ENCODE data around the gene RALBP1.
"Not testable (repeated sequence)": the region's sequence is repeated elsewhere in the genome, so short reads cannot be mapped to it uniquely, and the experiment has no call there.

RALBP1 gene

DNA sequence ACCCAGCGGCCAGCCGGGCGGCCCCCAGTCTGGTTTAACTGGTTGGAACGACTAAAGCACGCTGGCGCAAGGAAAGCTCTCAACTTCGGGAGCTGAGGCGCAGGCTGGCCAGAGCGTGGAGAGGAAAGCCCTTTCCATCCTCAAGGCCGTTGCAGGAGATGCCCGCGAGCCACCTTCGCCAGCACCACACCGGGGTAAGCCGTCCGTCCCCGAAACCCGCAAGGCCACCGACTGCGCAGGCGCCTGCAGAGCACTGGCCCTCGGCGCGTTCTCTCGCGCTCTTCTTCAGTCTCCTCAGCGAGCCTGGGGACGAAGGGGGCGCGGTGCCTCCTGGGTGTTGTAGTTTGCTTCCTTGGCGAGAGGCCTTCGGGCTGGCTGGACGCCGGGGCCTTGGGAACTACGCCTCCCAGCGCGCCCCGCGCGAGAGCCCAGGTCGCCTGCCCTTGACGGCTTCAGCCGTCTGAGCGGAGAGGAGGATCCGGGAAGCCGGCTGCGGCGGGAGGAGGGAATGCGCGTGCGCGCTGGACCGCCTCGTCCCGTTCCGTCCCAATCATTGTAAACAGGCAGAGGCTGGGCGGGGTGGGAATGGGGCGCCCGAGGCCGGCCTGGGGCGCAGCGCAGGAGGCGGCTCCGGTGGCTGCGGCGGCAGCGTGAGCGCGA lies at the start of gene RALBP1:
Gene RALBP1, plus strand, starts transcription at position 531 of the 660 bp plus-strand sequence. CDS start 37,533 bp downstream, outside the sequence.
- peak; percentile 97 to 98 for DNase-seq

- DNase-seq: no peak
These were observed 48.6 kb upstream of the RALBP1 start for GRCh38 chr18:9426753-9427152.

DNA sequence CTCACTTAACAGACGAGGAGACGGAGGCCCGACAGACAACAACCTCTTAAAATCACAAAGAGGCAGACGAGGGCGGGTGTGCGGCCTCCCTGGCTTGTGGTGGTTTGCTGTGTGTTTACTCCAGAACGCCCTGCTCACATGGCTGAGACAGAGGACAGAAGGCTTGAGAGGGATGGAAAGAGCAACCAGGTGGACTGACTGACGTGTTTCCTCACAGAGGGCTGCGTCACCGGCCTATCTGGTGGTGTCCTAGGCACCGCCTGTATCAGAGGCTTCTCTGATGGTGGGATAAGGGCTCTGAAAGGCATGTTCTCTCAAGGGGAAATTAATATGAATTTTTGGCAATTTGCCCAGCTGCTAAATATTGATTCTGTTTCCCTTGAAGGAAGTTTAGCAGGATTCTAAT lies 47.0 kb upstream of the RALBP1 start:
- no peak for DNase-seq

DNA sequence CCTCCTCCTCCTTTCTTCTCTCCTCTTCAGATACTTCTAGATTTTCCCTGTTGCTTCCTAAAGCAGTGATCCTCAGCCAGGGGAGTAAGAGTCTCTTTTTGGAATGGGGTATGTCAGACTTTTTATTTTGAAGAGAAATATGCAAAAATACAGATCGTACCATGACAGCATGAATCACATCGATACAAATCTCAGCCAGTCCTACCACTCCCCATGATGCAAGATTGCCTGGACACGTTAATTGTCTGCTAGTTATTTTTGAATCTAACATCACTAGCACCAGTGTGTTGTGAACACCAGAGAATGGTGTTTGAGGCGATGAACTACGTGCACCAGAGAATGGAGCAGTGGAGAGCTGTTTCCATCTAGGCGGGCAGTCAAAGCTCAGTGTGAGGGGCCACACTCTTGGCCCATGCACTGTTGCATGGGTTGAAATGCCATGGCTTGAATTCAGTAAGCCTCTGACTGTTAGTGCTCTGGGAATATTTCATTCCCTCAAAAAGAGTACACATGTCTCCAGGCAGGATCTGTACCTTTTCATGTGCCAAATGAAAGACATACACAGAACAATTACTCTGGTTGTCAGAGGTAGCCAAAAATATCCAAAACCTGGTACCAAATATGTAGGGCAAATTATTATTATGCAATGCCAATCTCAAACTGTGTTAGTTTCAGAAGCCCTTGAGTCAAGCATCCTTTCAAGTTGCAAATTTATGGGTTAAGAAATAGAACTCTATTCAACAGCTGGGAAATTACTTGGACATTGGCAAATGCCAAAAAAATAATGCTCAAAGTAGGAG lies 46.3 kb upstream of the RALBP1 start:
- DNase-seq: no peak

- DNase-seq: no peak
These were observed 45.7 kb upstream of the RALBP1 start for GRCh38 chr18:9429662-9429993.

- DNase-seq: not testable (repeated sequence)
These were observed 45.0 kb upstream of the RALBP1 start for GRCh38 chr18:9430315-9430714.

GRCh38 chr18:9431296-9431695 lies 44.0 kb upstream of the RALBP1 start:
- no peak for DNase-seq

- DNase-seq: not testable (repeated sequence)
These were observed 42.2 kb upstream of the RALBP1 start for GRCh38 chr18:9433122-9433521.

DNA sequence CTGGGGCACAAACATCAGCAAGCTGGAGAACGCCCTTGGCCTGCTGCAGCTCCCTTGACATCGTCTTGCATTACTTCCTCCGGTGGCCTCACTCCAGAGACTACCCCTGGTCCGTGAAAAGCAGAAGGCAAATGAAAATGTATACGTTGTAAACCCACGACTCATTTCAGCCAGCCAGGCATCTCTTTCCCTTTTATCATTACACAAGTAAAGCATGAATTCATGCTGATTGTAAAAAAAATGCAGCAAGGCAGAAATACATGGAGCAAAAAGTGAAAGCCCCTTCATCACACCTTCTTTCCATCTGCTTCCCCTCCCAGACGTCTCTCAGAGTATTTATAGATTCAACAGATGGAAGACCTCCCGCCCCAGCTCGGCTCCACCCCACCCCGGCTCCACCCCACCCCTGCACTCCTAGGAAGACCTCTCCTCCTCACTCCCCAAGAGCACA lies 41.6 kb upstream of the RALBP1 start:
- DNase-seq: no peak

DNA sequence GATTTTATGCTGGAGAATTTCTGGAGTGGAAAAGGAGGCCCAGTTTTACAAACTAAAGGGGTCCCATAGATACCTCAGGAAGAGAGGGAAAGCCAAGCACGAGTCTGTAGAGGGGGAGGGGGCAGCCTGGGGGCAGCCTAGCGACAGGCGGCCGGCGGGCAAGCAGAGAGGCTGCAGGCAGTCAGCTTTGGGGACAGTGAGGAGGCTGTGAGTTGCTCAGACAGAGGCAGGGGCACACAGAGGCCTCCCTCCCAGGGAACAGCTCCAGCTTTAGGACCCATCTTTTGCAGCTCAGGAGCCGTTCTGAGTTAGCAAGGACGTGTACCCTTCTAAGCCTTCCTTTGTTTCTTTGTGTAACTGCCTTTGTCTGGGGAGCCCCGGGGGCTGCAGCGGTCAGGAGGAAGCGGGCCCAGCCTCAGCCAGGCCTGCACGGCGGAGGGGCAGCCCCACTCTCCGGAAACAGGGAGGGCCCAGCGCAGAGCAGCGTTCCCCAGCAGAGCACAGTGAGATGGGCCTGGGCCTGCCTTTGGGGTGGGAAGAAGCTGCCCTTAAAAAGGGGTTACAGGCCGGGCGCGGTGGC lies 41.1 kb upstream of the RALBP1 start:
- DNase-seq: no peak

GRCh38 chr18:9435041-9435440 lies 40.3 kb upstream of the RALBP1 start:
- DNase-seq: no peak

DNA sequence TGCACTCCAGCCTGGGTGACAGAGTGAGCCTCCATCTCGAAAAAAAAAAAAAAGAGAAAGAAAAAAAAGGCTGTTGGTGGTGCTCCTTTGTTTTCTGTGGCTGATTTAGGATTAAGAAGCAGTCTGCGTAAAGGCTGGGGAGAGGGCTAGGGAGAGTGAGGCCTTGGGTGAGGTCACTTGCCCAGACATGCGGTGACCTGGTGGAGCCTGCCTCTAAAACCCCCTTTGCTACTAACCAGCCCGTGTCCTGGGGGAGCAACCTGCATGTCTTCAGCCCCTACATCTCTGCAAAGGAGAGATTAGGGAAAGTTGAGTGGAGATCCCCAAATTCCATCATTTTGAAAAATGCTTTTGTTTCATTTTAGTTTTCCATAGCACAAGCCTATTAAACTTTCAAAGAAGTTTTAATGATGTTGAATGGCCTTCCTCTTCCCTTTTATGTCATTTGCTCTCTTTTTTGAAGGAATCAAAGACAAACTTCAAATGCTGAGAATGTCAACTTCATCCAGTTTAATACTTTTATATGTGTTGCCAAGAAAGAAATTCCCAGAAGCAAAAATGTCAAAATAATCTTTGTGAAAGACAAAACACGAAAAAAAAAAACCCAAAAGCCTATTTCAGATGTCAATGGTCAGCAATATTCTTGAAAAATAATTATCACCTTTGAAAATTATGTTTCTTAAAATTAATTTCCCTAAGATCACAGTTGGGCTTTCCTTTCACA lies 38.9 kb upstream of the RALBP1 start:
- DNase-seq: no peak

GRCh38 chr18:9437021-9437437 lies 38.3 kb upstream of the RALBP1 start:
- DNase-seq: no peak

DNA sequence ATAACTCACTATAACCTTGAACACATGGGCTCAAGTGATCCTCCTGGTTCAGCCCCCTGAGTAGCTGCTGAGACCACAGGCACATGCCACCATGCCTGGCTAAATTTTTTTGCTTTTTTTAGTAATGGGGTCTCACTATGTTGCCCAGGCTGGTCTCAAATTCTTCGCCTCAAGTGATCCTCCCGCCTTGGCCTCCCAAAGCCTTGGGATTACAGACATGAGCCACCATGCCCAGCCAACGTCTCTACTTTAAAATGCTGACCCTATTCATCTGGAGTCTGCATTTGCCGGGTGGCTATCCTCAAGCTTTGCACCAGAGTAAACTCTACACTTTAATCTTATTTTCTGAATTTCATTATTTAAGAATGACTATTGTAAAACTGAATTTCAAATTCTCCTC lies 37.6 kb upstream of the RALBP1 start:
- no peak for DNase-seq

GRCh38 chr18:9441061-9441460 lies 34.3 kb upstream of the RALBP1 start:
- no peak for DNase-seq

DNA sequence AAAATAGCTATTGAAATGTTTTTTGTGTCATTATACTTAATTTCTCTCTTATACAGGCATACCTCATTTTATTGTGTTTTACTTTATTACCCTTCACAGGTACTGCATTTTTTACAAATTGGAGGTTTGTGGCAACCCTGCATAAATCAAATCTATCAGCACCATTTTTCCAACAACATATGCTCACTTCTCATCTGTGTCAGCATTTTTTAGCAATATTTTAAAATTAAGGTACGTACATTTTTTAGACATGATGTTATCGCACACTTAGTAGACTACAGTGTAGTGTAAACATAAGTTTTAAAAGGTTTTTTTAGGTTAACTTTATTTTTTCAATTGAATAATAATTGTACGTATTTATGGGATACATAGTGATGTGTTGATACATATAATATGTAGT lies 30.8 kb upstream of the RALBP1 start:
- no peak for DNase-seq

- DNase-seq: no peak
These were observed 28.5 kb upstream of the RALBP1 start for GRCh38 chr18:9446839-9447238.

DNA sequence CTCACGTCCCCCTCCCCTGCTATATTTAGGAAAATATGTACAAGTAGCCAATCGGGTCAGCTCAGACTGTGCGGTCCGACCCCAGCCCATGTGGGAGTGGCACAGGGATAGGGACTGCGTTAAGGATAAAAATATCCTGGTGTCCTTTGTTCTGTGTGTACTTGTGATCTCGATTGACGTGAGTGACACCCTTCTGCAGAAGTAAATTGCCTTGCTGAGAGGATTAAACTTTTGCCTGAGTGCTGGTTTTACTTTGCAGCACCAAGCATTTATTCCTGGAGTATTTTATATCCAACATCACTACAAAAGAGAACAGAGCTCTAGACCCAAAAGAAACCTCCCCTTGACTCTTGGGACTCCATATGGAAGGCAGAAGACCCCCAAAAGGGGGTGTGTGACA lies 28.0 kb upstream of the RALBP1 start:
- DNase-seq: no peak

DNA sequence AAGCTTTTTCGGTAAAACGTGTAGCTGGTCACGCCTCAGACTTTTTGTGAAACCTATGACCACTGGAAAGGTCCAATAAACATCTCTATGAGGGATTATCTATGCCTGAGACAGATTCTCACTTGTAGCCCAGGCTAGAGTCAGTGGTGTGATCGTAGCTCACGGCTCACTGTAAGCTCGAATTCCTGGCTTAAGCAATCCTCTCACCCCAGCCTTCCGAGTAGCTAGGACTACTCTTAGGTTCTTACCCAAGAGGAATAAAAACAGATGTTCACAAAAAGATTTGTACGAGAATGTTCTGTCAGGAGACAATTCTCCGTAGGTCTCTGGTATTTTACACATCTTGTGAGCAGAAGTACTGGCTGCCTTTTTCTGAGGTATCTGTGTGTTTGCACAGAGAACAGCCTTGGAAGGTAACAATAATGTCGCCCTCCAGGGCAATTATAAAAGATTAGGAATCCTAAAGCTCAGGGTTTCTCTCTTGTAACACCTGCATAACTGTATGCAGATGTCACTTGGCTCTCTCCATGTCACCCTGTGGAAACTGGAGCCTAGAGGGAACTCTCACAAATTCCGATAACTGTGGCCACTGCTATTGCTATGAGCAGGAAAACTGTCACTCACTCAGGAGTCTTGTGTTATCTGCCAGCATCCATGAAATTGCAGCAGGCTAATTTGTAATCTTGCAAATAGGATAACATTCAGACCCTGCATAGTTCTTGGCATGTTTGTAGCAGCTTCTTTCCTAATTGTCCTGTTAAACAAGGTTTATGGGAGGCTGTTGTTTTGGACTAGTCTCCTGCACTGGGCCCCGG lies 25.5 kb upstream of the RALBP1 start:
- no peak for DNase-seq

GRCh38 chr18:9450920-9451319 lies 24.4 kb upstream of the RALBP1 start:
- not testable (repeated sequence) for DNase-seq

DNA sequence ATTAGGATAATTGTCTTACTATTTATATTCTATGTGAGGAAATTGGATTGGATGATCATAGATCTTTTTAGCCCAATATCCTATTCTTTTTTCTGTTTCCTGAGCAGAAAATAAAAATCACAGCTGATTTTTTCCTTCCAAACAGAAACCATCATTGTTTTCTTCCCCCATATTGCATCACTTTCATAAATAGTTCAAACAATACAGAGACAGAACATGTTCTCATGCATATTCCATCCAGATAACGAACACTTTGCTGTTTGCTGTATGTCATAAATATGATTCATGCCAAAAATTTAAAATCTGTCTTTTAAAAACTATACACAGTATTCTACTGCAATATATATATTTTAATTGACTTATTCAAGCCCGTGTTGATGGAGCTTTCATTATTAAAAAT lies 22.0 kb upstream of the RALBP1 start:
- no peak for DNase-seq

- no peak for DNase-seq
These were observed 21.1 kb upstream of the RALBP1 start for GRCh38 chr18:9454061-9454703.

Measured in activated CD4-positive, alpha-beta T cell treated with anti-CD3 and anti-CD28 coated beads, Interleukin-2, amount 50 U/mL, for 48 hours (primary cell).